Right cardiac atrium (tissue), 5 donors: ENCODE measurements around the gene MTG2. TPM values are rescaled to one million over a fixed set of nuclear protein-coding genes. Genes with fewer than 3 reads are reported as not detected.

ENCODE experiments used
- ATAC-seq, 2 donors: fragments of 200-7000 bp; cut with Tn5 transposase; one replicate each; pipeline versions ENCODE4 v1.8.0 to v1.9.1; 2020; ENCODE audit warnings: moderate library complexity in 2 of 2, mild to moderate bottlenecking in 1 of 2
- DNase-seq, 3 donors: peaks; one replicate each; pipeline ENCODE4 v3.0.0-alpha.2; 2020
- H3K27ac ChIP-seq: one replicate; pipeline ENCODE4 v1.5.1; 2013; ENCODE audit warnings: mild to moderate bottlenecking, low read length, control low read depth, moderate library complexity
- H3K27me3 ChIP-seq: one replicate; pipeline ENCODE4 v1.6.1; 2013; ENCODE audit not compliant: control insufficient read depth, insufficient read depth
- H3K4me1 ChIP-seq: one replicate; pipeline ENCODE4 v1.6.1; 2013; ENCODE audit warnings: low read length; ENCODE audit not compliant: control insufficient read depth, insufficient read depth
- H3K4me3 ChIP-seq: one replicate; pipeline ENCODE4 v1.5.1; 2013; ENCODE audit warnings: low read length, control low read depth
- H3K9me3 ChIP-seq: one replicate; pipeline ENCODE4 v1.6.1; 2013; ENCODE audit warnings: low read length; ENCODE audit not compliant: control insufficient read depth
- WGBS: extraction: QIAGEN DNeasy Blood & Tissue Kit; methylation state at CpG from one replicate; pipeline ENCODE4 v1.1.7; 2013; 5-methylcytosine and 5-hydroxymethylcytosine counted together
- intact Hi-C, 4 donors: fragments of 100-400 bp; cut with DNase I; formaldehyde crosslinking; loops; one replicate each; pipeline versions ENCODE4 v1.11.0 to v1.14.0; 2022 to 2023
- polyA plus RNA-seq: library from polyadenylated mRNA; stranded (reverse); fragments of 200-250 nt; gene quantifications from one replicate; pipeline ENCODE4 v1.2.3, GENCODE V29; 2013
- total RNA-seq, 4 donors: library from RNA; stranded (reverse); fragmentation: NEBNext Ultra II Directional; extraction: Animal tissue kit (Norgen Biotek cat#: 25700); gene quantifications; one replicate each; pipeline ENCODE4 v1.2.1, GENCODE V29; 2021
- donor health status: healthy with polysubstance abuse.
- donor health status: DM: no; HTN: yes; CAD: no.
- donor health status: DM: no; HTN: no; CAD: no.
- donor health status: DM: no; HTN: yes; CAD: no; lungs with severe emphysema.
- donor health status: DM: yes; HTN: yes; CAD: no.

Gene MTG2
- total and polyA plus RNA-seq, 5 donors: 20.4 to 29.2 (median 25.2) TPM

DNA sequence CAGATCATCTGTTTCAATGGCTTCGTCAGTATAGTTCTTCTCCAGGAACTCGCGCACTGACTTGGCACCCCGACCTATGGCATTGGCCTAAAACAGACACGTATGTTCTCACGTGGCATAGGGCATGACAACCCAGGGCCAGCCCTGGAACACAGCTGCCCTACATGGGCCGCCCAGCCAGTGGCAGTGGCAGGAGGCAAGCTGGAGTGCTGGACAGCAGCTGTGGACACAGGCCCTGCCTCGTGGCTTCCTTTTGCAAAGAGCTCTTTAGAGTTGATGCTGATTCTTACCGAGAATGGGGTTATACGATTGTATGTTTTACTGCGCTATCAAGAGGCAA, 44.7 kb upstream of the MTG2 start:
- ATAC-seq (no peak), DNase-seq (peak in 1 of 3 donors; percentile 41)
- peaks cover 13% of the 10 kb centered on the region for H3K4me1 ChIP-seq
- no peak overlapping the region for H3K4me3 ChIP-seq
- WGBS: 77% methylated on average over 11 of the region's 11 CpGs
- H3K27me3 ChIP-seq: no peaks in the 10 kb centered on the region
- H3K27ac ChIP-seq: no peak overlapping the region
- H3K9me3 ChIP-seq: no peaks in the 10 kb centered on the region
- intact Hi-C loops: loop anchor here in 3 of 4 donors (5.0 to 10.0 kb wide), 3 partner anchors 111 to 126 kb away; no protein-coding TSS in a partner anchor

DNA sequence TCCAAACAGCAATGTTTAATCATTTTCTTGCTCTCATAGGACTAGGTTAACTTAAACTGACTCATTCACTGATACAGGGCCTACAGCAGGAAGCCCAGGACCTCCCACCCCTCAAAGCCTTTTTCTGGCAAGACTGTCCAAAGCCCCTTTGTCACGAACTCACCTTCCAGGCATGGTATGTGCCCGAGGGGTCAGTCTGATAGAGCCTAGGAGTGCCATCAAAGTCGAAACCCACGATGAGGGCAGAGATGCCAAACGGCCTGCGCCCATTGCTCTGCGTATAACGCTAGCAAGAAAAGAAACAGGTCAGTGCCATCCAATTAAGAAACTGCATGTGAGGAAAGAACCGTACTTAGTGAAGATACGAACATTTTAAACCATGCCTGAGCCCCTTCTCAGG, 43.9 kb upstream of the MTG2 start:
- Histone ChIP-seq H3K4me3 (no peak overlapping the region), H3K27me3 (no peaks in the 10 kb centered on the region), H3K9me3 (no peaks in the 10 kb centered on the region), H3K27ac (no peak overlapping the region), H3K4me1 (peaks cover 13% of the 10 kb centered on the region)
- 89% methylated on average over 10 of the region's 10 CpGs for WGBS
- peak in 1 of 3 donors; percentile 6 for DNase-seq
- ATAC-seq: no peak
- intact Hi-C loops: loop anchor here in 3 of 4 donors (5.0 to 10.0 kb wide), 3 partner anchors 112 to 127 kb away; no protein-coding TSS in a partner anchor

DNA sequence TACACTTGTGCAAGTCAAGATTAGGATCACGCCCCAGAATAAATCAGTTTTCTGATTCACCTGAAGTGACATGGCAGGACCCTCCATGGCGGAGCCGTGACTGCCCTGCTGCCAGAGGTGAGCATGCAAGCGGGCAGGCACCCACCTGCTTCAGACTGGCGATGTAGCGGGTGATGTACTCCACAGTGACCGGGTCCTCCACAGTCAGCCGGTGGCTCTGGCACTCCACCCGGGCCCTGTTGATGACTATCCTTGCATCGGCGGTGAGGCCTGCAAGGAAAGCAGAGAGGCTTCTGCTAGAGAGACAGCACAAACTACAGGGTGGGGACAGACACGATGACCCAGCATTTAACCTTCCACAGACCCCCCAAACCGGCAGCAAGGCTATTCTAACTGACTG, 43.2 kb upstream of the MTG2 start:
- intact Hi-C loops: loop anchor here (5.0 to 10.0 kb wide), 4 partner anchors 112 to 127 kb away; no protein-coding TSS in a partner anchor
- DNase-seq (peak in 1 of 3 donors; percentile 52), ATAC-seq (no peak)
- no peaks in the 10 kb centered on the region for H3K9me3 ChIP-seq
- H3K27ac ChIP-seq: no peak overlapping the region
- 90% methylated on average over 13 of the region's 13 CpGs for whole genome bisulfite sequencing
- H3K4me1 ChIP-seq: peaks cover 11% of the 10 kb centered on the region
- H3K4me3 ChIP-seq: no peak overlapping the region
- no peaks in the 10 kb centered on the region for H3K27me3 ChIP-seq

DNA sequence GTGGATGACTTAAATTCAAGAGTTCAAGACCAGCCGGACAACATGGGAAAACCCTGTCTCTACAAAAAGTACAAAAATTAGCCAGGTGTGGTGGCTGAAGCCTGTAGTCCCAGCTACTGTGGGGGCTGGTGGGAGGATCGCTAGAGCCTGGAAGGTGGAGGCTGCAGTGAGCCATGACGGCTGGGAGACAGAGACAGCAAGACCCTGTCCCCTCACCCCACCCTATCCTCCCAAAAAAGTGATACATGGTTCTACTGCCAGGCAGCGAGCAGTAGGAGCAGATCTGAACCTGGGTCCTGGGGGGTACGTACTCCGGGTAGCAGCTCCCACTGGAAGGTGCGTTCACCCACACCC, 41.8 kb upstream of the MTG2 start:
- Histone ChIP-seq H3K4me3 (no peak overlapping the region), H3K27ac (no peak overlapping the region), H3K4me1 (peaks cover 16% of the 10 kb centered on the region), H3K9me3 (no peaks in the 10 kb centered on the region), H3K27me3 (no peaks in the 10 kb centered on the region)
- intact Hi-C loops: loop anchor here in 1 of 4 donors (5.0 kb wide), 1 partner anchor 119 kb away; no protein-coding TSS in a partner anchor
- no peak for DNase-seq
- 77% methylated on average over 7 of the region's 7 CpGs for WGBS
- ATAC-seq: no peak

DNA sequence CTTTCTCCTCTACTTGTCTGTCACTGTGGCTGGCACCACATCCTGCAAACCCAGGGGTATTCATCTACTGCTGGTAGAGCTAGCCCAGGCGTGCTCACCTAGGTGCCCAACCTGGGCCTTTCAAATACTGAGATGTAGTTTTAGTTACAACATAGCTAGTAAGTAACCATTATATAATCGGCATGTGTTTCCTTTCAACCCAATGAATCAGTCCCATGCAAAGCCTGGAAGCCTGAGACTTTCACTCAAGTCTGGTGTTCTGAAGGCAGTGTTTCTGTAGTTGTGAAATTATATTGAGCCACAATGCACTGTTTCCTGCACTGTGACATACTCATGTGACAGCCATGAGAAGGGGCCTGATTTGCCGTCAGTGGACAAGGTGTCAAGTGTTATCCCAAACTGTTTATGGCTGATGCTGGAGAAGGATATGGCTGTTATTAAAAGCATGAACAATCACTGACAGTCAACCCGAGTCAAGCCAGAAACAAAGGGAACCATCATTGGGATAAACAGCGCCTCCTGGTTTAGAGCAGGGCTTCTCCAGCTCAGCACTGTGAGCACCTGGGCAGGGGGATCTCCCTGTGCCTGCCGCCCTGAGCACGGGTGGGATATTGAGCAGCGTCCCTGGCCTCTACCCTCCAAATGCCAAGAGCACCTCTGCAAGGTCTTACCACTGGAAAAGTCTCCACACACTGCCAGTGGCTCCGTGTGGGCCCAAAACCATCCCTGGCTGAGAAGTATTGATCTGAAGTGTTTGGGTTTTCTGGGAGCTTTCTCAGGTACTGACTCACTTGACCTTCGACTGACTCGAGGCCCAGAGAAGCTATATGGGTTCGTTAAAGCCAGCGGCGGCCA, 41.2 kb upstream of the MTG2 start:
- 21% methylated on average over 14 of the region's 14 CpGs for WGBS
- intact Hi-C loops: loop anchor here in 1 of 4 donors (5.0 kb wide), 1 partner anchor 119 kb away; no protein-coding TSS in a partner anchor
- H3K27me3 ChIP-seq: no peaks in the 10 kb centered on the region
- H3K4me1 ChIP-seq: peaks cover 16% of the 10 kb centered on the region
- DNase-seq (peak in 2 of 3 donors; percentile 28 to 52), ATAC-seq (peak in 1 of 2 donors; percentile 2)
- peak overlapping the region; percentile 80 for H3K4me3 ChIP-seq
- no peaks in the 10 kb centered on the region for H3K9me3 ChIP-seq
- H3K27ac ChIP-seq: peak overlapping the region; percentile 73

DNA sequence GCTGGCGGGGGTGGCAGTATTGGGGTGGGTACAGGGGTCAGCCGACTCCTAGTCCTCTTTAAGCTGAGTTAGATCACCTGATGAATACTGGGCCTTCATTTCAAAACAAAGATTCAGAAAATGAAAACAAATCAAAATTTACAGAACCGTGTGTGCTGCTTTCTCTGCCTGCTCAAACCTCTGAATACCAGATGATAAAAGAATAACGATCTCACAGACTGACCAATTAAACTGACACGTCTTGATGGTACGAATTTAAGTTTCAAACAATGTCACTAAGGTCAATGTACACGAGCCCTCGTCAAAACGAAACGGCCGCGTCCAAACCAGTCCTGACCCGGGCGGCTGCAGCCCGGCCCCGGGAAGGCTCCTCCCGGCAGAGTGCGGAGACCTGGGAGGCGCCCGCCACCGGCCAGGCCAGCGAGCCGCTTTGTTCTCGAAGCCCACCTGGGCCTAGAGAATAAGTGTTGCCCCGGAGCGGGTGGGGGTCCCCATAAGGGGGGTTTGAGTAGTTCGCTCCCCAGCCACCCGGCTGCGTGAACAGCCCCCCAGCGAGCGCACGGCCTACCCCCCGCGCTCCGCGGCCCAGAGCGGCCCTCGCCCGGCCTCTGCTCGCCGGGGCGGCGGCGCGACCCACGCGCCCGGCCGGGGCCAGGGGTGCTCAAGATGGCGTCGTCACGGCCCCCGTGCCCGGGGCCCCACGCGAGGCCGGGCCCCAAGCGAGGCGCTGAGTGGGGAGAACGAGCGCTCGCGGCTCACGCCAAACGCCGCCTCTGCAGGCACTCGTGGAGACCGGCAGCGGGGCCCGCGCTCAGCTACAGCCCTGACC, 40.4 kb upstream of the MTG2 start:
- no peaks in the 10 kb centered on the region for H3K27me3 ChIP-seq
- WGBS: under 1% methylated on average over 71 of the region's 71 CpGs
- peaks cover 16% of the 10 kb centered on the region for H3K4me1 ChIP-seq
- intact Hi-C loops: loop anchor here in 1 of 4 donors (5.0 kb wide), 1 partner anchor 120 kb away; no protein-coding TSS in a partner anchor
- no peaks in the 10 kb centered on the region for H3K9me3 ChIP-seq
- ATAC-seq (peak in 1 of 2 donors; percentile 6), DNase-seq (peak in 2 of 3 donors; percentile 44 to 72)
- peak overlapping the region; percentile 80 for H3K4me3 ChIP-seq
- H3K27ac ChIP-seq: peak overlapping the region; percentile 73

DNA sequence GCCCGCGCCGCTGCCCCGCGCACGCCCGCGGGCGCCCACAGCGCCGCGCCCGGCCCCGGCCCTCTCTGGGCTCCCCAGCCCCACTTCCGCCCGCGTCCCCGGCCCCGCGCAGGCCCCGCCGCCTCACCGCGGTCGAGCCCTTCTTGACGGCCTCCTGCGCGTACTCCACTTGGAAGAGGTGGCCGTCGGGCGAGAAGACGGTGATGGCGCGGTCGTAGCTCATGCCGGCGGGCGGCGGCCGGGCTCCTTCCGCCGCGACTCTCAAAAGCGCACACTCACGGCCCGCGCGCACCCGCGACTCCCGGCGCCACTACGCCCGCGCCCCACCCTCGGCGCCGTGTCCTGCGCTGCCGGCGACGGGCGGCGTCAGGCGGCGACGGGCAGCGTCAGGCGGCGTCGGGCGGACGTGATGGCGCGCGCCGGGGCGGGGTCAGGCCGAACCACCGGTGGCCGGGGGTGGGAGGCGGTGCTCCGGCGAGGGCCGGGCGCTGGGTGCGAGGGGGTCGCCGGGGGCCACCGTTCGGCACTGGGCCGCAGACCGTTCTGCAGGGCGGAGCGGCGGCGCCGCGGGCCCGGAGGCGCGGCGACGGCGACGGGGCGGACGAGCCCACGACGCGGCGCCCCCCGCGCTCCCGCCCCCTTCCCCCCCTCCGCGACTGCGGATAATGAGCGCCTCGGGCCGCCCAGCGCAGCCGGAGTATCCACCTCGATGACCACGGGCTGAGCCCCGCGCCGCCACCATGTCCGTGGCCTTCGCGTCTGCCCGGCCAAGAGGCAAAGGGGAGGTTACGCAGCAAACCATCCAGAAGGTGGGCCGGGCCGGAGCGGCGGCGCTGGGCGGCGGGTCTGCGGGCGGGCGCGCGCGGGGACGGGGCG, 39.5 kb upstream of the MTG2 start, which contains the start of the genes PSMA7 and SS18L1:
TSS of gene PSMA7 (minus strand) at position 314 of the 876 bp plus-strand sequence. CDS start at position 223, 91 bp downstream.
TSS of gene SS18L1 (plus strand) at position 689 of the 876 bp plus-strand sequence. CDS start at position 741, 52 bp downstream.
- Histone ChIP-seq H3K4me3 (peak within 1 kb of the TSS; percentile 80), H3K4me1 (peaks cover 16% of the 10 kb centered on the region), H3K9me3 (no peaks in the 10 kb centered on the region), H3K27me3 (no peaks in the 10 kb centered on the region), H3K27ac (peak within 1 kb of the TSS; percentile 95)
- DNase-seq (peak; percentile 88 to 95 (median 95)), ATAC-seq (peak; percentile 93 to 94)
- WGBS: under 1% methylated on average over 145 of the region's 148 CpGs
- intact Hi-C loops: loop anchor here in 1 of 4 donors (5.0 kb wide), 1 partner anchor 121 kb away; no protein-coding TSS in a partner anchor

DNA sequence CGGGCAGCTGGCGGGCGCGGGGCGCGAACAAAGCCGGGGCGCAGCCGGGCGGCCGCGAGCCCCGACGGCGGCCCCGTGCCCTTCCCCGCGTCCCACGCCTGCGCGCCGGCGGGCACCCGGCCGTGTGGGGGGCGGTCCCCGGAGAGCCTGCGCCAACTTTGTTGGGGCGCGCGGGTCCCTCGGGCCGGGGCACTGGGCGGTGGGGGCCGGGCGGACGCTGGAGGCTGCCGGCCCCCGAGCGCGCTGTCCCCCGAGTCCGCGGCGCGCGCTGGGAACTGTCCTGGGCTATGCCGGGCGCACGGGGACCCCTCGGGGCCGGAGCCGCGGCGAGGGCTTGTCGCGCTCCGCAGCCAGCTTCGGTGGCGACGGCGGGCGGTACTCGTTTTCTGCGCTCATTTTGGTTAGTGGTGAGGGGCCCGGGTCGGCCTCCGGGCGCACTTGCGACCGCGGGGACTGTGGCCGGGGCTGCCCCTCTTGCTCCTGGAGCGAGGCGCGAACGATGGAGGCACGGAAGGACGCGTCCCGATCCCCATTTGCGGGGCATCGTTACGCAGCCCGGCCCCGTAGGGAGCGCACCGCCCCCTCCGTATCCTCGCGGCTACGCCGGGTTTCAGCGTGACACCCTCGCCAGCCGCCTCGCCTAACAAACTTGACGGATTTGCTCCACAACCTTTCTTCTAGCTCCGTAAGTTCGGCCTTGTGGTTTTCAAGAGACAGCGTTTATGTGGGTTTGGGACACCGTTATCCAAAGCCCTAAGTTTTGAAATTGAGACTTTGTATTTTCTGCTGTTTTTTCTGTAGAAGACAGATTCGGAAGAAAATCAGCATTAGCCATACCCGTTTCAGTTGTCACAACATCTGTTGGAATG, 38.6 kb upstream of the MTG2 start:
- H3K4me3 ChIP-seq: peak overlapping the region; percentile 80
- intact Hi-C loops: loop anchor here in 1 of 4 donors (5.0 kb wide), 1 partner anchor 122 kb away; no protein-coding TSS in a partner anchor
- no peaks in the 10 kb centered on the region for H3K27me3 ChIP-seq
- peak overlapping the region; percentile 95 for H3K27ac ChIP-seq
- ATAC-seq: peak; percentile 45 to 52
- under 1% methylated on average over 104 of the region's 104 CpGs for WGBS
- H3K4me1 ChIP-seq: peaks cover 16% of the 10 kb centered on the region
- DNase-seq: peak; percentile 70 to 86 (median 82)
- no peaks in the 10 kb centered on the region for H3K9me3 ChIP-seq

DNA sequence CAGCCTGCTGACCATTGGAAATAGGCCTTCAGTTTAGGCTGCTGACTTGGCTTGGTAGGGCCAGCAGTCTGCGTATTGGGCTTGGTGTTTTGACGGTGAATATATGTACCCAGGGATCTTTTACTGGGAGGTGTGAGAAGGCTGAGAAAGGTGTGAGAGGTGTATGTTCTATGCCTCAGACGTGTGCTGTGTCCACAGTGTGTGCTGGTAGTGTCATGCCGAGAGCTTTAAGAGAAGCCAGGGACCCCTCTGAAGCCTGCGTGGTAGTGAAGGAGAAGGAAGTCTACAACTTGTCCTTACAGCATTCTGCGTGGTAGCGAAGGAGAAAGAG, 37.2 kb upstream of the MTG2 start:
- intact Hi-C loops: no loop called here
- ATAC-seq: no peak
- Histone ChIP-seq H3K9me3 (no peaks in the 10 kb centered on the region), H3K4me1 (peaks cover 19% of the 10 kb centered on the region), H3K27ac (no peak overlapping the region), H3K4me3 (no peak overlapping the region), H3K27me3 (no peaks in the 10 kb centered on the region)
- no peak for DNase-seq
- 96% methylated on average over 7 of the region's 7 CpGs for WGBS
